ENCODE measurements around the gene HOXA7.
A peak's percentile ranks its signal among the peaks of the same experiment; 100 is the strongest.

HOXA7 gene

DNA sequence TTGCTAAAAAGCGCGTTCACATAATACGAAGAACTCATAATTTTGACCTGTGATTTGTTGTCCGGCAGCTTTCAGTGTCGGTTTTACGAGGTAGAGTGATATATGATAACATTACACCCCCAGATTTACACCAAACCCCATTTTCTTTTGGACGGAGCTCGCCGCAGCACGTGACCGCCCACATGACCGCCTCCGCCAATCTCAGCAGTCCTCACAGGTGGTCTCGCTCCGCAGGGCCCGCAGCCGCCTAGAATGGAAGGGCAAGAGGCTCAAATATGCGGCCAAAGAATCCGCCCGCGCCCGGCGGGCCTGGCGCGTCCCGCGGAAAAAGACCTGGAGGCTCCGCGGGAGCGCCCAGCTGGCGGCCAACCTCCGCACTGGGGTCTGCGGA, at the start of gene HOXA7:
Gene HOXA7, minus strand, starts transcription at position 168 of the 391 bp plus-strand sequence. Its CDS starts 130 bp downstream, at position 38.
- DNase-seq, result peak; percentile 64

GRCh38 chr7:27205325-27206280, 49.1 kb upstream of the HOXA7 start:
- DNase-seq, result no peak

- no peak for DNase-seq
Measured at GRCh38 chr7:27204851-27205322, 48.4 kb upstream of the HOXA7 start.

- no peak for DNase-seq
Measured at GRCh38 chr7:27203964-27204594, 47.6 kb upstream of the HOXA7 start.

- no peak for DNase-seq
Measured at GRCh38 chr7:27203365-27203953, 47.0 kb upstream of the HOXA7 start.

- DNase-seq, result no peak
Measured at GRCh38 chr7:27202862-27203134, 46.3 kb upstream of the HOXA7 start.

DNA sequence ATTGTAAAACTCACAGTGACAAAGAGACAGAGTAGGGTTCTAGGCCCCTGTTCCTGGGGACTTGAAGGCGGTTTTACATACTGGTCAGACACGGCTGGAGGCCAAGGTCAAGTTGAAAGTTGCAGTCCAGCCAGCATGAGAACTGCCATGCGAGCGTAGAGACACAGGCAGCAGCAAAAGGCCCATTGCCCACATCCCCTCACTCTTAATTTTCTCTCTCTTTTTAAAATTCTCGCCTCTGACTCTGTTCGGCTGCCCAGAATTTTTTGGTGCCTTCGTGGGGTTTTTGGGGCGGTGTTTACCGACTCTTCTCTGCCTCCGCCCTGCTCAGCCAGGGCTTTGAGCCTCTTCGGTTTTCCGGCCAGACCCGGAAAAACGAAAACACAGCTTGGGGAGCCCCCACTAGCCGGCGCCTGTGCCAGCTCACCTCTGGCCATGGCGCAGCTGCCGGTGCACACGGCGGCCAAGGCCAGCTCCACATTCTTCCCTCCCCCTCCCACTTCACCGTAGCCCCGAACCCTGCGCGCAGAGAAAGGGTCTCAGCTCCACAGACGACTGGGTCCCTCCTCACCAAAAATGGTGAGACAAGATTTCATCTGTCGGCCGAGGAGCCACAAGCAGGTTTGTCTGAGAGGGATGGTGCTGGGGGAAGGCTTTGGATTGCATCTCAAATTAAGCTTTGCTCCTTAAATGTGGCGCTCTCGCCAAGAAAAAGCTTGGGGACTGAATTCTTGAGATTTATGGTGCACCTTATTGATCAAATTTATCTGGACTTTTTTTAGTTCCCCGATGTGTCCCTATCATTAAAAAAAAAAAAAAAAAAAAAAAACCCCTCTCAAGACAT, 45.8 kb upstream of the HOXA7 start:
- DNase-seq, result no peak

DNA sequence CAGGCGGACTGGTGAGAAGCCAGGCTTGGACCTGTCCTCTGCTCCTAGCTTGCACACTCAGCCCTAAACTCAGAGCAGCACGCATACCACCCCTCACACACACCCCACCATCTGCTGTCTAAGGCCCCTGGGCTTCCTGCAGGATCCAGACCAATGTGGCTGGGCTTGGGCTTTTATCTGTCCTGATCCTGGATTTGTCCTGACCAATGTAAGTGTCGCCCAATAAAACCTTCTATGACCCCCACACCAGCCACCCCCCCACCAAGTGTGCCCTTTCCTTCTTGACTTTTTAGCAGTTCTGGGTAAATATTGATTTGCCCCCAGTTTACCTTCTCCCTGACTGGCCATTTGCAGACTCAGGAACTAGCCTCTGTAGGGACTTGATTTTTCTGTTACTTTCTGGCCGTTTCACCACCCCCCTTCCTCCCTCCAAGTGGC, 45.1 kb upstream of the HOXA7 start:
- DNase-seq, result no peak

- DNase-seq, result no peak
Measured at GRCh38 chr7:27200761-27201579, 44.5 kb upstream of the HOXA7 start.

DNA sequence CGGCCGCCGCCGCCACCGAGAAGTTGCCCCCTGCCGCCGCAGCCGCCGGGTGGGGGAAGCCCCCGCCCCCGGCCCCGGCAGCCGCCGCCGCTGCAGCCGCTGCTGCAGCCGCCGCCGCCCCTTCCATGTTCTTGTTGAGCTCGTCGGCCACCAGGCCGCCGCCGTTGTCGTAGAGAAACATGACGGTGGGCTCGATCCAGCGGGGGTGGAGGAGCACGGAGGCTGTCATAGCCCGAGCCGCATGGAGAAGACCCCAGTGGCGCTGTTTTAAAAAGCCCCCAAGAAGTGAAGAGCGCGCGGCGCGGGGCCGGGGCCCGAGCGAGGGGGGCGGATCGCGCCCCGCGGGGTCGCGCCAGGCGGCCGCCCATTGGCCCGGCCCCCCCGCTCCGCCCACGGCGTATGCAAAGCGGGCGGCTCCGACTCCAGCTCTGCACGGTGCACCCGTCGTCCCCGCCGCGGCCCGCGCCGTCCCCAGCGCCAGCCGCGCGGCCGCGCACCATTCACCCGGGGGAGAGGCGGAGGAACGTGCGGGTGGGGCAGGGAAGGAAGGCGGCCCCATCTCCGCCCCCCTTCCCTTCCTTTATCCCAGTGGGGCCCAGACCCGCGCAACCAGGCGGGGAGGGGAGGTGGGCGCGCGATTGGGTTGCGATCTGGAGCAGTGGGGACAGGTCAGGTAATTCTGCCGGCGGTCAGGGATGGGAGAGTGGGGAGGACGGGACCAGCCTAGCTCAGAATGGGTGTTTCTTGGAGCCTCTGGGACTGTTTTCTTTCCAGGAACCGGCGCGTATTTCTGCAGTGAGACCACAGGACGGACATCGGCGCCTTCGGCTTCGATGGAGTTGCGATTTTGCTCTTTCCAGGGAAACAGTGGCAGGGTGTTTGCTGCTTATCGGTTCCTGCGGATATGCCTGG, 43.6 kb upstream of the HOXA7 start, which contains the start of gene HOXA13:
Gene HOXA13, minus strand, starts transcription at position 243 of the 912 bp plus-strand sequence. Its CDS starts 14 bp downstream, at position 229.
- peak; percentile 36 for DNase-seq

DNA sequence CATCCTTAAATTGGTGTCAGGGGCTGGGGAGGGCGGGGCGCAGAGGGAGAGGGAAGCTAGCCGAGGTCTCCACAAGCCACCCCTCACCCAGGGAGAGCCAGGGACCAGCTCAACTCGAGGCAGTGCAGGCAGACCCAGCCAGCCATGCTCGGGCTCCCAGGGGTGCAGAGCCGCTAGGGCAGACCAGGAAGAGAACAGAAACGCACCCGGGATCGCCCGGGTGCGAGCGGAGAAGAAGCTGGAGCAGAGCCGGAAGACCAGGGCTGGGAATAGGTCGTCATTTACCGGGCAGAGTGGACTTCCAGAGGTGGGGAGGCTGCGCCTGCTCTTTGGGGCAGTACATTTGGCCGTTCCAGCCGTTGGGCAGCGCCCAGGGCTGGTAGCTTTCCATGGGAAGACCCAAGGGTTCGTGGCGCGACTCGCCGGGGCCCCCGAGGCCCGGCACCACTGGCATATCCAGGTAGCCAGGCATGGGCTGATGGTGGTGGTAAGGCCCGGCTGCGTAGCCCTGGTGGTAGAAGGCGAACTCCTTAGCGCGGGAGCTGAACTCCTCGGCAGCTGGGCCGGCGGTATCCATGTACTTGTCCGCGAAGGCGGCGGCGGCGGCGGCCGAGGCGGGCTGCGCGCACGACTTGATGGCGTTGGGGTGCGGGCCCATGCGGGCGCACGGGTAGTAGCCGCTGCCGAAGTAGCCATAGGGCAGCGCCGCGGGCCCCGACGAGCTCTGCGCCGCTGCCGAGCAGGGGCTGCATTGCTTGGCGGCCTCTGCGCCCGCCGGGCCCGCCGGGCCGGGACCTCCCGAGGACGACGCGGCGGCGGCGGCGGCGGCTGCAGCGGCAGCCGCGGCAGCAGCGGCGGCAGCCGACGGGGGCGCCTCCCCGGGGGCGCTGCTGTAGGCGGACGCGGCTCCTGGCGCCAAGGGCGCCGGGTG, 42.7 kb upstream of the HOXA7 start:
- DNase-seq, result no peak

DNA sequence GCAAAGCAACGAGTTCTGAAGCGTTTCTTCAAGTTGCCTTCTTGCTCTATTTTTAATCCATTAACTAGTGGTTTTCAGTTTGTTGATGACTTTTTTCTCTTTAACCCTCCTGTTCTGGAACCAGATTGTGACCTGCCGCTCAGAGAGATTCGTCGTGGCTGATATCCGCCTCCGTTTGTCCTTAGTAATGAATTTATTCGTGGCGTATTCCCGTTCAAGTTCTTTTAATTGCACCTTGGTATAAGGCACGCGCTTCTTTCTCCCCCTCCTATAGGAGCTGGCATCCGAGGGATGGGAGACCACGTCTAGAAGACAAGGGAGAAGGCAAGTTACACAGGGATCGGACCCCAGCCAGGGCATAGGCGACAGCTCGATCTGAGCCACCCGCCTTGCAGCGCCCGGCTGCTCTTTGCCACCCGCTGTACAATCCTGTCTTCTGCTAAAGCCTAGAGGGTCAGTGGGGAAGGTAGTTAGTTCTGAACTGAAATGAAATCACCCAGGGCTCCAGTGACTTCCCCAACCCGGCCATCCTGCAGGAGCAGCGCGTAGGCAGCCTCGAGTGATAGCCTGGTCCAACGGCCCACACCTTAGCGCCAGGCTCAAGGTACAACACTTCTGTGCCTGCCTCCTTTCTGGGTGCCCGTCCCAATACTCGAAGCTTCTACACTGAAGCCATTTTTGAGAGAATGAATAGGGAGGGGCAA, 41.8 kb upstream of the HOXA7 start:
- DNase-seq, result no peak

- no peak for DNase-seq
Measured at GRCh38 chr7:27197137-27198042, 40.9 kb upstream of the HOXA7 start.

- peak; percentile 23 for DNase-seq
Measured at GRCh38 chr7:27196287-27196767, 39.9 kb upstream of the HOXA7 start.

DNA sequence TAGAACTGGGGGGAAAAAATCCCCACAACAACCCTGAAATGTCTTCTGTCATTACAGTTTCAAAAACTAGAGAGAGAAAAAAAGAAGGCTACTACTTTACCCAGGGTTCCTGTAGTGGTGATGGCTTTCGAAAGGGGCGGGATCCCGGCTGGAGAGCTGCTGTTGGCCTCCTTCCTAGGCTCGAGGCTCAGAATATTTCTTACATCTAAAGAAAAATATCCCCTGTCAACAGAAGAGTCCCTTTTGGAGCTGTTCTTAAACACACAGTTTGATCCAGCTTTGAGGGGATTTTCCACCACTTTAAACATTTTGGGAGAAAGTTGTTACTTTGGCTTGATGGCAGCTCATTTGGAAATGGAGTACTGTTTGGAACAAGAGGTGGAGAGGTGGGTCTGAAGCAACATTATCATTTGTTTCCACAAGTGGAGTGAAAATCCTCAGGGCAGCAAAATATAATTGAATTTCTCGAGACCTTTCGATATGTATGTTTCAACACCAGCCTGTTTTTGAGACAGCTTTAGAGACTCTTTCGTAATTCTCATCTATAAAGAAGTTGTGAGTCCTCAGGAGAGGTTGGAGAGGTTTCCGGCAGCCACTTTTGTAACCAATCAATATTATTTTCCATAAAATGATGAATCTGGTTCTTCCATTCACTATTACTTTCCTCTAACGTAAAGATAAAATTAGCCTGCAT, 38.4 kb upstream of the HOXA7 start:
- no peak for DNase-seq

GRCh38 chr7:27194002-27194352, 37.5 kb upstream of the HOXA7 start:
- DNase-seq, result no peak
